B cell (primary cell): ENCODE results near the gene OCA2. TPM values are rescaled to one million over a fixed set of nuclear protein-coding genes. Genes with fewer than 3 reads are reported as not detected.

ENCODE experiments used
- ATAC-seq: fragments of 200-7000 bp; cut with Tn5 transposase; one replicate; pipeline ENCODE4 v1.10.0; 2021; ENCODE audit warnings: low read depth, mild to moderate bottlenecking, moderate number of reproducible peaks, moderate library complexity
- CTCF ChIA-PET: fragments of 350-600 bp; sonication (Branson Sonifier 250); formaldehyde crosslinking; loops from one replicate; lab custom pipeline; 2021; ENCODE audit warnings: antibody characterized with exemption, inconsistent platforms; lab: Charles Lee
- POLR2A ChIA-PET: fragments of 350-600 bp; sonication (Branson Sonifier 250); formaldehyde crosslinking; loops from one replicate; lab custom pipeline; 2021; ENCODE audit warnings: antibody characterized with exemption; lab: Charles Lee
- DNase-seq: peaks from one replicate; pipeline ENCODE4 v3.0.0; 2013
- H2AFZ ChIP-seq: 2 replicates; pipeline ENCODE4 v1.6.1; 2012; ENCODE audit warnings: mild to moderate bottlenecking, low read depth, low read length; ENCODE audit not compliant: insufficient read depth, poor library complexity, severe bottlenecking
- H3K27ac ChIP-seq, 2 donors: 1 replicate in 1 of 2; 2 replicates in 1 of 2; pipeline ENCODE4 v1.5.1; 2012 to 2013; ENCODE audit warnings: low read length in 2 of 2, mild to moderate bottlenecking in 2 of 2, moderate library complexity in 1 of 2
- H3K27me3 ChIP-seq, 4 experiments: fragments of 200-600 bp in 1 of 4; sonication (generic) in 1 of 4; replicated peaks in 1 of 4; 1 replicate in 2 of 4; 2 replicates in 2 of 4; pipeline versions ENCODE4 v1.6.1 to v1.7.0; 2013 to 2016; ENCODE audit warnings: low read length in 3 of 4, mild to moderate bottlenecking in 2 of 4, mixed read lengths in 1 of 4, moderate library complexity in 1 of 4; ENCODE audit not compliant: insufficient read depth in 4 of 4, control insufficient read depth in 3 of 4; ENCODE audit errors: control extremely low read depth in 1 of 4
- H3K36me3 ChIP-seq, 2 experiments: replicated peaks in 1 of 2; 1 replicate in 1 of 2; 2 replicates in 1 of 2; pipeline versions ENCODE4 v1.6.1 to v1.7.1; 2013; ENCODE audit warnings: low read length in 1 of 2; ENCODE audit not compliant: insufficient read depth in 2 of 2, control insufficient read depth in 1 of 2; ENCODE audit errors: control extremely low read depth in 1 of 2, extremely low read depth in 1 of 2
- H3K4me1 ChIP-seq, 2 donors: fragments of 200-600 bp in 1 of 2; sonication (generic) in 1 of 2; 1 replicate in 1 of 2; 2 replicates in 1 of 2; pipeline versions ENCODE4 v1.5.1 to v1.6.1; 2013 to 2017; ENCODE audit warnings: low read length in 2 of 2; ENCODE audit not compliant: control insufficient read depth in 2 of 2, insufficient read depth in 2 of 2
- H3K4me2 ChIP-seq: replicated peaks from 2 replicates; pipeline ENCODE3; 2012; ENCODE audit warnings: mild to moderate bottlenecking, low read depth, low read length; ENCODE audit not compliant: poor library complexity, severe bottlenecking
- H3K4me3 ChIP-seq, 5 experiments: fragments of 200-600 bp in 1 of 5; sonication (generic) in 1 of 5; 1 replicate in 3 of 5; 2 replicates in 2 of 5; pipeline versions ENCODE4 v1.5.1 to v1.7.0; 2011 to 2016; ENCODE audit warnings: low read length in 4 of 5, mild to moderate bottlenecking in 4 of 5, low read depth in 2 of 5, control low read depth in 1 of 5, moderate library complexity in 1 of 5; ENCODE audit not compliant: insufficient read depth in 1 of 5; ENCODE audit errors: control extremely low read depth in 1 of 5, extremely low read depth in 1 of 5
- H3K79me2 ChIP-seq: fragments of 200-600 bp; sonication (generic); one replicate; pipeline ENCODE4 v1.6.0; 2016; ENCODE audit warnings: low read length; ENCODE audit not compliant: control insufficient read depth, insufficient read depth
- H3K9ac ChIP-seq: fragments of 200-600 bp; sonication (generic); 2 replicates; pipeline ENCODE4 v1.6.1; 2017; ENCODE audit warnings: mild to moderate bottlenecking, low read length, moderate library complexity
- H3K9me3 ChIP-seq, 3 donors: one replicate each; pipeline versions ENCODE4 v1.6.1 to v1.7.1; 2013; ENCODE audit warnings: low read length in 2 of 3; ENCODE audit not compliant: control insufficient read depth in 2 of 3, insufficient read depth in 1 of 3; ENCODE audit errors: control extremely low read depth in 1 of 3
- H4K20me1 ChIP-seq: 2 replicates; pipeline ENCODE4 v1.6.0; 2012; ENCODE audit warnings: mild to moderate bottlenecking, low read length; ENCODE audit not compliant: insufficient read depth, control insufficient read depth, poor library complexity, severe bottlenecking
- H3K27ac Mint-ChIP-seq: one replicate; pipeline ENCODE4 v1.8.0; 2021; ENCODE audit warnings: mixed read lengths
- H3K27me3 Mint-ChIP-seq: one replicate; pipeline ENCODE4 v1.8.0; 2021; ENCODE audit warnings: mixed read lengths
- H3K4me1 Mint-ChIP-seq: one replicate; pipeline ENCODE4 v1.8.0; 2021; ENCODE audit warnings: mixed read lengths
- H3K4me3 Mint-ChIP-seq: one replicate; pipeline ENCODE4 v1.8.0; 2021; ENCODE audit warnings: mixed read lengths
- H3K9me3 Mint-ChIP-seq: one replicate; pipeline ENCODE4 v1.8.0; 2022; ENCODE audit warnings: mixed read lengths; ENCODE audit not compliant: insufficient read depth
- EZH2 ChIP-seq: IDR thresholded peaks from 2 replicates; pipeline ENCODE4 v1.6.1; 2012; ENCODE audit warnings: borderline replicate concordance, low read depth, mild to moderate bottlenecking, moderate library complexity, low read length; ENCODE audit not compliant: insufficient read depth, poor library complexity, severe bottlenecking
- WGBS: methylation state at CpG from one replicate; pipeline ENCODE4 v1.1.5; 2013; ENCODE audit warnings: missing lambda C conversion rate; ENCODE audit not compliant: insufficient coverage; 5-methylcytosine and 5-hydroxymethylcytosine counted together
- intact Hi-C: fragments of 100-400 bp; cut with micrococcal nuclease; formaldehyde crosslinking; loops from one replicate; pipeline ENCODE4 v1.10.0; 2022
- polyA plus RNA-seq: library from polyadenylated mRNA; depleted of rRNA; stranded (reverse); fragments of >200 nt; gene quantifications from 2 replicates; pipeline ENCODE4 v1.2.3, GENCODE V29; 2012
- total RNA-seq, 2 donors: library from RNA; stranded (reverse); fragments of 120-200 nt in 1 of 2; gene quantifications; 1 replicate in 1 of 2; 2 replicates in 1 of 2; pipeline versions ENCODE4 v1.2.3 to v1.2.4, GENCODE V29; 2013 to 2022
- TF ChIP-seq, protein P1 (sequence below): fragments of 200-600 bp; IDR thresholded peaks from one replicate; pipeline ENCODE4 v1.8.0; 2022; ENCODE audit warnings: antibody characterized with exemption, mild to moderate bottlenecking

Gene OCA2
- total and polyA plus RNA-seq, 2 donors (not counting 1 experiment from before 2014, with no cell fraction given), result 0.12 TPM; not detected in 1

DNA sequence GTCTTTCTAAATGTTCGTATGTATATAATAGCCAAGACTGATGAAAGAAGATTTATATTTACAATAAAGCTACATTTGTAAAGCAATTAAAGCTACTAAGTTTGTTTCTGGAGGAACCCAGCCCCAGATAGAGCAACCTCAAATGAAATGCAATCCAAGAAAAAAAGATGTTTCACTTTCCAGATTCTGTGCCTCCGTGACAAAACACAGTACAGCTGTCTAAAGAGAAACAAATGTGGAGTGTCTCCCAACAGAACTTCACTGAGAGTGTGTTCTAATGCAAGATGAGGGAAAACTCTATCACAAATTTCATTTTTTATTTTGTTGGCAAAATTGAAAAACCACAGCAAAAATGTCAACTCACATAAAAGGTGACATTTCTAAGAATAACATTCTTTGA lies 317.0 kb downstream of the OCA2 start:
- Mint-ChIP-seq H3K27me3 (no peaks in the 10 kb centered on the region), H3K9me3 (peaks cover 1% of the 10 kb centered on the region), H3K4me1 (no peaks in the 10 kb centered on the region), H3K27ac (no peak overlapping the region), H3K4me3 (no peak overlapping the region)
- Histone ChIP-seq H3K27me3 (no peaks in the 10 kb centered on the region), H3K79me2 (no peaks in the 10 kb centered on the region), H3K4me2 (no peak overlapping the region), H3K9ac (no peak overlapping the region), H3K27ac (no peak overlapping the region), H3K4me3 (no peak overlapping the region), H3K9me3 (no peaks in the 10 kb centered on the region), H4K20me1 (no peaks in the 10 kb centered on the region), H3K36me3 (no peaks in the 10 kb centered on the region), H3K4me1 (no peaks in the 10 kb centered on the region), H2AFZ (no peak overlapping the region)
- ATAC-seq (no peak), DNase-seq (no peak)
- intact Hi-C loops, result no loop called here
- ChIA-PET CTCF (no interaction called here), POLR2A (no interaction called here)
- TF ChIP-seq, protein P1, sequence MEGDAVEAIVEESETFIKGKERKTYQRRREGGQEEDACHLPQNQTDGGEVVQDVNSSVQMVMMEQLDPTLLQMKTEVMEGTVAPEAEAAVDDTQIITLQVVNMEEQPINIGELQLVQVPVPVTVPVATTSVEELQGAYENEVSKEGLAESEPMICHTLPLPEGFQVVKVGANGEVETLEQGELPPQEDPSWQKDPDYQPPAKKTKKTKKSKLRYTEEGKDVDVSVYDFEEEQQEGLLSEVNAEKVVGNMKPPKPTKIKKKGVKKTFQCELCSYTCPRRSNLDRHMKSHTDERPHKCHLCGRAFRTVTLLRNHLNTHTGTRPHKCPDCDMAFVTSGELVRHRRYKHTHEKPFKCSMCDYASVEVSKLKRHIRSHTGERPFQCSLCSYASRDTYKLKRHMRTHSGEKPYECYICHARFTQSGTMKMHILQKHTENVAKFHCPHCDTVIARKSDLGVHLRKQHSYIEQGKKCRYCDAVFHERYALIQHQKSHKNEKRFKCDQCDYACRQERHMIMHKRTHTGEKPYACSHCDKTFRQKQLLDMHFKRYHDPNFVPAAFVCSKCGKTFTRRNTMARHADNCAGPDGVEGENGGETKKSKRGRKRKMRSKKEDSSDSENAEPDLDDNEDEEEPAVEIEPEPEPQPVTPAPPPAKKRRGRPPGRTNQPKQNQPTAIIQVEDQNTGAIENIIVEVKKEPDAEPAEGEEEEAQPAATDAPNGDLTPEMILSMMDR, result no peak
- TF ChIP-seq EZH2, result no peak
- no CpG with 5 or more reads among the region's 2 CpGs for WGBS

DNA sequence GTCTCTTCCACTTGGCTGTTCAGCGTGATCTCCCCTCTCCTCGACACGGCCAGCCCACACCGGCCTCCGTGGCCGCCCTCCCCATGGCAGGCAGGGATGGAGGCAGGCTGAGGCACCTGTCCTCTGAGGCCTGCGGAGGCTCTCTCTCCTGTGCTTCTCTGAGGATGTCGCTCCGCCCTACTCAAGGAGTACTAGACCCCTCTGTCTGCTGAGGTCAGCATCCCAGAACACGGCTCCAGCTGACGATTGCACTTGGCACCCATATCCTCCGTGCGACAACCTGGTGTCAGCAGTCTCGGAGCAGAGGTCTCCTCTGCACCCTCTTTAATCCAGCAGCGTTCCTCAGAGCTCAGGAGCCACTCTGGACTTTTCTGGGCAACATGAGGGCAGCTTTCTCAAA lies 322.6 kb downstream of the OCA2 start:
- no peaks in the 10 kb centered on the region for H3K36me3 ChIP-seq
- Mint-ChIP-seq H3K4me1 (no peaks in the 10 kb centered on the region), H3K4me3 (no peak overlapping the region), H3K9me3 (peaks cover 4% of the 10 kb centered on the region), H3K27me3 (no peaks in the 10 kb centered on the region), H3K27ac (no peak overlapping the region)
- H2AFZ ChIP-seq, result no peak overlapping the region
- H3K27ac ChIP-seq, result no peak overlapping the region
- DNase-seq (no peak), ATAC-seq (no peak)
- intact Hi-C loops, result no loop called here
- H3K4me1 ChIP-seq, result no peaks in the 10 kb centered on the region
- ChIA-PET CTCF (no interaction called here), POLR2A (no interaction called here)
- H3K4me3 ChIP-seq, result no peak overlapping the region
- no peaks in the 10 kb centered on the region for H4K20me1 ChIP-seq
- no peaks in the 10 kb centered on the region for H3K27me3 ChIP-seq
- no peak overlapping the region for H3K9ac ChIP-seq
- H3K9me3 ChIP-seq, result peaks cover 0 to 17% (median 0%) of the 10 kb centered on the region in 3 donors
- 92% methylated on average over 15 of the region's 15 CpGs for WGBS
- TF ChIP-seq EZH2, result no peak
- TF ChIP-seq, protein P1, result no peak
- no peaks in the 10 kb centered on the region for H3K79me2 ChIP-seq
- H3K4me2 ChIP-seq, result no peak overlapping the region
